Smooth muscle cell (in vitro differentiated cells): ENCODE data around the gene ZNF638. TPM values are rescaled to one million over a fixed set of nuclear protein-coding genes. Genes with fewer than 3 reads are reported as not detected.

Experiments used
- DNase-seq: peaks from one replicate; lab custom pipeline; 2025; ENCODE audit not compliant: unreplicated experiment; lab: John Stamatoyannopoulos, UW
- H2AFZ ChIP-seq: fragments of 200-600 bp; sonication (generic); 2 replicates; pipeline ENCODE4 v1.6.0; 2016; ENCODE audit warnings: antibody characterized with exemption, low read depth, mild to moderate bottlenecking
- H3F3A ChIP-seq: fragments of 200-600 bp; sonication (generic); 2 replicates; pipeline ENCODE4 v1.6.0; 2017; ENCODE audit warnings: antibody characterized with exemption, low read depth
- H3K27ac ChIP-seq: fragments of 200-600 bp; sonication (generic); 2 replicates; pipeline ENCODE4 v1.5.1; 2016; ENCODE audit warnings: low read depth, mild to moderate bottlenecking
- H3K27me3 ChIP-seq: fragments of 200-600 bp; sonication (generic); 2 replicates; pipeline ENCODE4 v1.6.1; 2016; ENCODE audit warnings: low read depth, mild to moderate bottlenecking
- H3K36me3 ChIP-seq: fragments of 200-600 bp; sonication (generic); 2 replicates; pipeline ENCODE4 v1.5.1; 2016; ENCODE audit warnings: low read depth
- H3K4me1 ChIP-seq: fragments of 200-600 bp; sonication (generic); 2 replicates; pipeline ENCODE4 v1.5.1; 2016; ENCODE audit warnings: low read depth
- H3K4me2 ChIP-seq: fragments of 200-600 bp; sonication (generic); 2 replicates; pipeline ENCODE4 v1.6.0; 2016; ENCODE audit warnings: mild to moderate bottlenecking
- H3K4me3 ChIP-seq: fragments of 200-600 bp; sonication (generic); 2 replicates; pipeline ENCODE4 v1.5.1; 2016; ENCODE audit warnings: mild to moderate bottlenecking
- H3K79me2 ChIP-seq: fragments of 200-600 bp; sonication (generic); 2 replicates; pipeline ENCODE4 v1.6.0; 2016; ENCODE audit warnings: low read depth, mild to moderate bottlenecking
- H3K9ac ChIP-seq: fragments of 200-600 bp; sonication (generic); 2 replicates; pipeline ENCODE4 v1.6.0; 2016; ENCODE audit warnings: low read depth
- H3K9me3 ChIP-seq: fragments of 200-600 bp; sonication (generic); replicated peaks from 2 replicates; pipeline ENCODE4 v1.5.1; 2016; ENCODE audit warnings: low read depth
- H4K20me1 ChIP-seq: fragments of 200-600 bp; sonication (generic); 2 replicates; pipeline ENCODE4 v1.6.0; 2016; ENCODE audit warnings: low read depth
- WGBS: methylation state at CpG from one replicate; pipeline ENCODE4 v1.1.7; 2016; ENCODE audit warnings: low lambda C conversion rate; 5-methylcytosine and 5-hydroxymethylcytosine counted together
- polyA plus RNA-seq: library from polyadenylated mRNA; unstranded; fragments of >200 nt; fragmentation: Nextera tagmentation; extraction: Ambion mirVana; gene quantifications from 2 replicates; pipeline ENCODE4 v1.2.1, GENCODE V29; 2016
- total RNA-seq: library from RNA; depleted of rRNA; stranded (reverse); fragments of >200 nt; gene quantifications from 2 replicates; pipeline ENCODE4 v1.2.3, GENCODE V29; 2014
- TF ChIP-seq, protein P1 (sequence below): fragments of 200-600 bp; sonication (generic); IDR thresholded peaks from 2 replicates; pipeline ENCODE4 v1.5.1; 2017; ENCODE audit warnings: borderline replicate concordance, mild to moderate bottlenecking, antibody characterized with exemption; ENCODE audit not compliant: insufficient read depth, poor library complexity, severe bottlenecking

ZNF638 gene
- total and polyA plus RNA-seq, 2 experiments from 2014 or later = 44.8 to 159 TPM

GRCh38 chr2:71476495-71476894, 144.9 kb downstream of the ZNF638 start:
- H3K27me3 ChIP-seq = no peaks in the 10 kb centered on the region
- no peak overlapping the region for H3K9ac ChIP-seq
- H3F3A ChIP-seq = no peaks in the 10 kb centered on the region
- DNase-seq = no peak
- no peaks in the 10 kb centered on the region for H3K79me2 ChIP-seq
- TF ChIP-seq, protein P1, sequence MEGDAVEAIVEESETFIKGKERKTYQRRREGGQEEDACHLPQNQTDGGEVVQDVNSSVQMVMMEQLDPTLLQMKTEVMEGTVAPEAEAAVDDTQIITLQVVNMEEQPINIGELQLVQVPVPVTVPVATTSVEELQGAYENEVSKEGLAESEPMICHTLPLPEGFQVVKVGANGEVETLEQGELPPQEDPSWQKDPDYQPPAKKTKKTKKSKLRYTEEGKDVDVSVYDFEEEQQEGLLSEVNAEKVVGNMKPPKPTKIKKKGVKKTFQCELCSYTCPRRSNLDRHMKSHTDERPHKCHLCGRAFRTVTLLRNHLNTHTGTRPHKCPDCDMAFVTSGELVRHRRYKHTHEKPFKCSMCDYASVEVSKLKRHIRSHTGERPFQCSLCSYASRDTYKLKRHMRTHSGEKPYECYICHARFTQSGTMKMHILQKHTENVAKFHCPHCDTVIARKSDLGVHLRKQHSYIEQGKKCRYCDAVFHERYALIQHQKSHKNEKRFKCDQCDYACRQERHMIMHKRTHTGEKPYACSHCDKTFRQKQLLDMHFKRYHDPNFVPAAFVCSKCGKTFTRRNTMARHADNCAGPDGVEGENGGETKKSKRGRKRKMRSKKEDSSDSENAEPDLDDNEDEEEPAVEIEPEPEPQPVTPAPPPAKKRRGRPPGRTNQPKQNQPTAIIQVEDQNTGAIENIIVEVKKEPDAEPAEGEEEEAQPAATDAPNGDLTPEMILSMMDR = no peak
- H3K36me3 ChIP-seq = no peaks in the 10 kb centered on the region
- no peak overlapping the region for H3K4me3 ChIP-seq
- no peaks in the 10 kb centered on the region for H3K4me1 ChIP-seq
- no peak overlapping the region for H3K27ac ChIP-seq
- no peaks in the 10 kb centered on the region for H3K9me3 ChIP-seq
- H4K20me1 ChIP-seq = no peaks in the 10 kb centered on the region
- WGBS = 91% methylated on average over 1 of the region's 1 CpG
- no peak overlapping the region for H3K4me2 ChIP-seq
- no peak overlapping the region for H2AFZ ChIP-seq

GRCh38 chr2:71477231-71477691, 145.7 kb downstream of the ZNF638 start:
- TF ChIP-seq, protein P1 = no peak
- WGBS = 87% methylated on average over 6 of the region's 6 CpGs
- DNase-seq = no peak

DNA sequence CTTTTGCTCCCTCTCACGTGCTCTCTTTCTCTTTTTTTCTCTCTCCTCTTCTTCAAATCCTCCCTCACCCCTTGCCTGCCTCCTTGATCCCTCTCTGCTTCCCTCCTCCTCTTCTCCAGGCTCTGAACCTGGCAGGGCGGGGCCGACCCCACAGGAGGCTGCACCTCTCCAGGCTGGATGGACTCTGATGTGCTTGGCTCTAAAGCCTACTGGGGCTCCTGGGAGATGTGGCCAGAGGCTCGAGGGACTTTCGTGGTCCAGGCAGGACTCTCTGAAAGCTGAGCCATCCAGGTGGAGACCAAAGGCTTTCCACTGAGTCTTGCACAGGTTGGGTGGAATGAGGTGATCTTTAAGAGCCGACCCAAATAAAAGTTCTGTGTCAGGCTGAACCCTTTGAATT, 147.2 kb downstream of the ZNF638 start:
- WGBS = 82% methylated on average over 6 of the region's 6 CpGs
- Histone ChIP-seq H3K9ac (no peak overlapping the region), H2AFZ (no peak overlapping the region), H3K4me3 (no peak overlapping the region), H3K79me2 (no peaks in the 10 kb centered on the region), H3K4me1 (no peaks in the 10 kb centered on the region), H3K4me2 (no peak overlapping the region), H3K36me3 (no peaks in the 10 kb centered on the region), H3K27me3 (no peaks in the 10 kb centered on the region), H3K27ac (no peak overlapping the region), H4K20me1 (no peaks in the 10 kb centered on the region), H3K9me3 (no peaks in the 10 kb centered on the region), H3F3A (no peaks in the 10 kb centered on the region)
- no peak for DNase-seq
- TF ChIP-seq, protein P1 = no peak

More at GRCh38 chr2:71477231-71477691, 145.7 kb downstream of the ZNF638 start:
- Histone ChIP-seq H3K27ac (no peak overlapping the region), H2AFZ (no peak overlapping the region), H4K20me1 (no peaks in the 10 kb centered on the region), H3K4me2 (no peak overlapping the region), H3K27me3 (no peaks in the 10 kb centered on the region), H3K9me3 (no peaks in the 10 kb centered on the region), H3K4me3 (no peak overlapping the region), H3F3A (no peaks in the 10 kb centered on the region), H3K36me3 (no peaks in the 10 kb centered on the region), H3K9ac (no peak overlapping the region), H3K4me1 (no peaks in the 10 kb centered on the region), H3K79me2 (no peaks in the 10 kb centered on the region)

GRCh38 chr2:71479261-71479660, 147.7 kb downstream of the ZNF638 start:
- H2AFZ ChIP-seq = no peak overlapping the region
- H3K9ac ChIP-seq = no peak overlapping the region
- H3K4me2 ChIP-seq = no peak overlapping the region
- H3K27me3 ChIP-seq = no peaks in the 10 kb centered on the region
- H3K36me3 ChIP-seq = no peaks in the 10 kb centered on the region
- no peaks in the 10 kb centered on the region for H3K4me1 ChIP-seq
- no peak overlapping the region for H3K4me3 ChIP-seq
- H3K79me2 ChIP-seq = no peaks in the 10 kb centered on the region
- H3K9me3 ChIP-seq = no peaks in the 10 kb centered on the region
- 89% methylated on average over 5 of the region's 5 CpGs for WGBS
- TF ChIP-seq, protein P1 = no peak
- no peaks in the 10 kb centered on the region for H3F3A ChIP-seq
- H4K20me1 ChIP-seq = no peaks in the 10 kb centered on the region
- DNase-seq = no peak
- no peak overlapping the region for H3K27ac ChIP-seq
